Natural killer cell (primary cell): ENCODE data around the gene CAPN9. TPM values are rescaled to one million over a fixed set of nuclear protein-coding genes. Genes with fewer than 3 reads are reported as not detected.

Experiments used
- ATAC-seq, 3 donors: fragments of 150-1000 bp in 2 of 3; fragments of 200-7000 bp in 1 of 3; cut with Tn5 transposase; 1 replicate in 1 of 3; 2 replicates in 2 of 3; pipeline ENCODE4 v1.10.0; 2021; ENCODE audit warnings: mild to moderate bottlenecking in 2 of 3, moderate library complexity in 2 of 3
- DNase-seq, 2 donors: peaks; one replicate each; pipeline versions ENCODE4 v3.0.0 to v3.0.0-alpha.2; 2013 to 2021; ENCODE audit warnings: mixed read lengths in 1 of 2
- H3K27ac ChIP-seq: one replicate; pipeline ENCODE4 v1.5.1; 2013; ENCODE audit warnings: mild to moderate bottlenecking, low read length
- H3K27me3 ChIP-seq: one replicate; pipeline ENCODE4 v1.6.1; 2013; ENCODE audit warnings: low read length; ENCODE audit not compliant: control insufficient read depth, insufficient read depth
- H3K36me3 ChIP-seq: one replicate; pipeline ENCODE4 v1.6.1; 2013; ENCODE audit warnings: low read length; ENCODE audit not compliant: control insufficient read depth, insufficient read depth
- H3K4me1 ChIP-seq: one replicate; pipeline ENCODE4 v1.6.1; 2013; ENCODE audit warnings: low read length; ENCODE audit not compliant: control insufficient read depth, insufficient read depth
- H3K4me3 ChIP-seq: one replicate; pipeline ENCODE4 v1.5.1; 2013; ENCODE audit warnings: low read length
- H3K9me3 ChIP-seq: one replicate; pipeline ENCODE4 v1.6.1; 2013; ENCODE audit warnings: low read length; ENCODE audit not compliant: control insufficient read depth, insufficient read depth
- H3K27ac Mint-ChIP-seq, 2 donors: one replicate each; pipeline ENCODE4 v1.8.0; 2022; ENCODE audit warnings: mild to moderate bottlenecking in 2 of 2, mixed read lengths in 2 of 2, moderate library complexity in 1 of 2
- H3K27me3 Mint-ChIP-seq, 2 donors: one replicate each; pipeline ENCODE4 v1.8.0; 2022; ENCODE audit warnings: low read depth in 2 of 2, mixed read lengths in 2 of 2
- H3K36me3 Mint-ChIP-seq: one replicate; pipeline ENCODE4 v1.8.0; 2022; ENCODE audit warnings: mixed read lengths
- H3K4me1 Mint-ChIP-seq, 2 donors: one replicate each; pipeline ENCODE4 v1.8.0; 2022; ENCODE audit warnings: mixed read lengths in 2 of 2
- H3K4me3 Mint-ChIP-seq: one replicate; pipeline ENCODE4 v1.8.0; 2022; ENCODE audit warnings: mild to moderate bottlenecking, moderate library complexity, mixed read lengths
- H3K9me3 Mint-ChIP-seq, 2 donors: one replicate each; pipeline ENCODE4 v1.8.0; 2022; ENCODE audit warnings: mixed read lengths in 2 of 2
- WGBS: methylation state at CpG from one replicate; pipeline ENCODE4 v1.1.7; 2013; ENCODE audit warnings: missing lambda C conversion rate; ENCODE audit not compliant: insufficient coverage; 5-methylcytosine and 5-hydroxymethylcytosine counted together
- intact Hi-C: fragments of 100-400 bp; cut with micrococcal nuclease; formaldehyde crosslinking; loops from one replicate; pipeline ENCODE4 v1.14.2; 2022
- total RNA-seq, 4 donors: library from RNA; stranded (reverse); fragments of 120-200 nt in 1 of 4; gene quantifications; one replicate each; pipeline versions ENCODE4 v1.2.3 to v1.2.4, GENCODE V29; 2013 to 2022
- TF ChIP-seq, protein P1 (sequence below): fragments of 200-600 bp; IDR thresholded peaks from one replicate; pipeline ENCODE4 v1.8.0; 2022; ENCODE audit warnings: antibody characterized with exemption

CAPN9 gene
- total RNA-seq, 3 donors from 2014 or later (not counting 1 experiment from before 2014, with no cell fraction given), result not detected

DNA sequence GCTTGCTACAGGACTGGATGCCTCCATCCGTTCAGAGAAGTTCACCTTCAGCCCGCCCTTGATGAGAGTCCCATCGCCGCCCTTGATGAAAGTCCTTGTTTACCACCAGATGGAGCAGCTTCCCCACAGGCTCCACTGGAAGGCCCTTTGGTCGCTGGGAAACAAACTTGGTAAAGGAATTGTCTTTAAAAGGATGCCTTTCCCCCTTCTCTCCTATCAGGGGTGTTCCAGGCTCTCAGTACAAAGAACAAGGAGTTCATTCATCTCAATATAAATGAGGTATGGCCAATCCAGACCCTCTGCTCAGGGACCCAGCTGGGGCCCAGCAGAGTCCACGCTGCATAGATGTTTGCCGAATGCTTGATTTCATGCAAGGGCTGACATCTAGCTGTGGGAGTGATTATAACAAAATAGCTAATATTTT, 50.8 kb downstream of the CAPN9 start:
- WGBS, result 43% methylated on average over 7 of the region's 7 CpGs
- no peak for ATAC-seq
- Histone ChIP-seq H3K27ac (no peak overlapping the region), H3K27me3 (no peaks in the 10 kb centered on the region), H3K36me3 (no peaks in the 10 kb centered on the region), H3K4me1 (no peaks in the 10 kb centered on the region), H3K9me3 (no peaks in the 10 kb centered on the region), H3K4me3 (no peak overlapping the region)
- no peaks in the 10 kb centered on the region for H3K4me1 Mint-ChIP-seq
- DNase-seq, result peak in 1 of 2 donors; percentile 32
- intact Hi-C loops, result no loop called here
- H3K27me3 Mint-ChIP-seq, result peaks cover 18 to 27% of the 10 kb centered on the region in 2 donors
- TF ChIP-seq, protein P1, sequence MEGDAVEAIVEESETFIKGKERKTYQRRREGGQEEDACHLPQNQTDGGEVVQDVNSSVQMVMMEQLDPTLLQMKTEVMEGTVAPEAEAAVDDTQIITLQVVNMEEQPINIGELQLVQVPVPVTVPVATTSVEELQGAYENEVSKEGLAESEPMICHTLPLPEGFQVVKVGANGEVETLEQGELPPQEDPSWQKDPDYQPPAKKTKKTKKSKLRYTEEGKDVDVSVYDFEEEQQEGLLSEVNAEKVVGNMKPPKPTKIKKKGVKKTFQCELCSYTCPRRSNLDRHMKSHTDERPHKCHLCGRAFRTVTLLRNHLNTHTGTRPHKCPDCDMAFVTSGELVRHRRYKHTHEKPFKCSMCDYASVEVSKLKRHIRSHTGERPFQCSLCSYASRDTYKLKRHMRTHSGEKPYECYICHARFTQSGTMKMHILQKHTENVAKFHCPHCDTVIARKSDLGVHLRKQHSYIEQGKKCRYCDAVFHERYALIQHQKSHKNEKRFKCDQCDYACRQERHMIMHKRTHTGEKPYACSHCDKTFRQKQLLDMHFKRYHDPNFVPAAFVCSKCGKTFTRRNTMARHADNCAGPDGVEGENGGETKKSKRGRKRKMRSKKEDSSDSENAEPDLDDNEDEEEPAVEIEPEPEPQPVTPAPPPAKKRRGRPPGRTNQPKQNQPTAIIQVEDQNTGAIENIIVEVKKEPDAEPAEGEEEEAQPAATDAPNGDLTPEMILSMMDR, result no peak
- H3K27ac Mint-ChIP-seq, result no peak overlapping the region
- no peaks in the 10 kb centered on the region for H3K36me3 Mint-ChIP-seq
- H3K4me3 Mint-ChIP-seq, result no peak overlapping the region
- no peaks in the 10 kb centered on the region for H3K9me3 Mint-ChIP-seq

DNA sequence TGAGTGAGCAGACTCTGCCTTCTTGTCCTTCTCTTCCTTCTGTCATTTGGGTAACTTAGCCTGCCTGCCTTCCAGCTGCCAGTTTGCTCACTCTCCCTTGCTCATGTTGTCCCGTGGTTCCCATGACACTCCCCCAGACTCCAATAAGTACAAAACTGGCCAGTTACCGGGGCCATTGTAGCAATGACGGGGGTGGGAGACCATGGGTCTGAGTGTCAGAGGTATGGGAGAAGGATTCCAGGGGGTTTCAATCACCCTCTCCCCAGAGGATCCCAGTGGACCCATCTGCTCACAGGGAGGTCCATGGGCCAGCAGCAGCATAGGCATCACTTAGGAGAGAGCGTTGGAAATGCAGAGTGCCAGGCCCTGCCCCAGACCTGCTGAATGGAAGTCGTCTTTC, 51.3 kb downstream of the CAPN9 start:
- Mint-ChIP-seq H3K9me3 (no peaks in the 10 kb centered on the region), H3K27ac (no peak overlapping the region), H3K4me1 (no peaks in the 10 kb centered on the region), H3K27me3 (peaks cover 18 to 27% of the 10 kb centered on the region in 2 donors), H3K36me3 (no peaks in the 10 kb centered on the region), H3K4me3 (no peak overlapping the region)
- Histone ChIP-seq H3K4me3 (no peak overlapping the region), H3K9me3 (no peaks in the 10 kb centered on the region), H3K36me3 (no peaks in the 10 kb centered on the region), H3K27me3 (no peaks in the 10 kb centered on the region), H3K4me1 (no peaks in the 10 kb centered on the region), H3K27ac (no peak overlapping the region)
- intact Hi-C loops, result no loop called here
- ATAC-seq, result no peak
- no peak for DNase-seq
- 90% methylated on average over 3 of the region's 5 CpGs for WGBS
- TF ChIP-seq, protein P1, result no peak

DNA sequence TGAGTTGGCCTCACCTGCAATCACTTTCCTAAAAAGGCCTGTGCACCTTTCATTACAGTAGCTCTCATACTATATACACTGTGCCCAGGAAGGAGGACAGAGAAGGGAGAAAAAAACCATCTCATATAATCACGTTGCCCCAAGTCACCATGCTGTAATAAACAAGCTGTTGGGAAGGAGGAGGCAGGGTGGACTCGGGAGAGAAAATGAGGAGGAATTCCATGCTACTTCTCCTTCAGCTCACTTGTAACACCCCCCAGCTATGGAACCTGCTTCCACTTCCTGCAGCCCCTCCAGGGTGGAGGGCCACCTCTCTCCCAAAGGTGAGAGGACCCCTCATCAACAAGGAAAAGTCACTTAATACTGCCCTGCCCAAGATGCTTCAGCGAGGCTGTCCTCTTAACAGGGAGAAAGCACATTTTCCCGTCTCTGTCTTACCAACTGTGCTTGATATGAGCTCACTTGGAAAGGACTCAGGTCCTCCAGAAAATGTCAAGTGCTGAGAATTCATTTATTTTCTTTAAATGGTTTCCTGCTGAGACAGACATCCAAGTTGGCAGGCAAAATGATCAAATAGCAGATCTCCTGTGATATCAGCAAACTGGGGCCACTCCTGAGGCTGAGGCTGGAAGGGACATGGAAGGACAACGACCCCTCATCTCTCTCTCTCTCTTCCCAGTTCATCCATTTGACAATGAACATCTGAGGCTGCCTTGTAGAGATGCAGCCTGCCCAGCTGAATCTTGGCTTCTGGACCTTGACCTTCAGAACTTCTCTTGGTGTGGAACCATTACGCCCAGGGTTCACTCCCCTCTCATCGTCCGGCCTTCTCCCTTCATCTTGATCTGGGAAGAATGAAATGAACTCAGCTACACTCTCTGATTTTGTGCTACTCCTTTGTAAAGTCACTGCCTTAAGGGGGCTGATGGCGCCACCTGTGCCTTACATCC, 54.0 kb downstream of the CAPN9 start:
- TF ChIP-seq, protein P1, result no peak
- H3K9me3 Mint-ChIP-seq, result no peaks in the 10 kb centered on the region
- WGBS, result 89% methylated on average over 7 of the region's 9 CpGs
- ATAC-seq (no peak), DNase-seq (no peak)
- no peaks in the 10 kb centered on the region for H3K36me3 ChIP-seq
- H3K9me3 ChIP-seq, result no peaks in the 10 kb centered on the region
- no peak overlapping the region for H3K4me3 Mint-ChIP-seq
- H3K27me3 Mint-ChIP-seq, result peaks cover 18 to 42% of the 10 kb centered on the region in 2 donors
- no peaks in the 10 kb centered on the region for H3K4me1 ChIP-seq
- no peak overlapping the region for H3K27ac ChIP-seq
- intact Hi-C loops, result no loop called here
- H3K36me3 Mint-ChIP-seq, result no peaks in the 10 kb centered on the region
- no peak overlapping the region for H3K27ac Mint-ChIP-seq
- no peaks in the 10 kb centered on the region for H3K4me1 Mint-ChIP-seq
- no peaks in the 10 kb centered on the region for H3K27me3 ChIP-seq
- no peak overlapping the region for H3K4me3 ChIP-seq
